ENCODE measurements around the gene TENT5C.

DNA sequence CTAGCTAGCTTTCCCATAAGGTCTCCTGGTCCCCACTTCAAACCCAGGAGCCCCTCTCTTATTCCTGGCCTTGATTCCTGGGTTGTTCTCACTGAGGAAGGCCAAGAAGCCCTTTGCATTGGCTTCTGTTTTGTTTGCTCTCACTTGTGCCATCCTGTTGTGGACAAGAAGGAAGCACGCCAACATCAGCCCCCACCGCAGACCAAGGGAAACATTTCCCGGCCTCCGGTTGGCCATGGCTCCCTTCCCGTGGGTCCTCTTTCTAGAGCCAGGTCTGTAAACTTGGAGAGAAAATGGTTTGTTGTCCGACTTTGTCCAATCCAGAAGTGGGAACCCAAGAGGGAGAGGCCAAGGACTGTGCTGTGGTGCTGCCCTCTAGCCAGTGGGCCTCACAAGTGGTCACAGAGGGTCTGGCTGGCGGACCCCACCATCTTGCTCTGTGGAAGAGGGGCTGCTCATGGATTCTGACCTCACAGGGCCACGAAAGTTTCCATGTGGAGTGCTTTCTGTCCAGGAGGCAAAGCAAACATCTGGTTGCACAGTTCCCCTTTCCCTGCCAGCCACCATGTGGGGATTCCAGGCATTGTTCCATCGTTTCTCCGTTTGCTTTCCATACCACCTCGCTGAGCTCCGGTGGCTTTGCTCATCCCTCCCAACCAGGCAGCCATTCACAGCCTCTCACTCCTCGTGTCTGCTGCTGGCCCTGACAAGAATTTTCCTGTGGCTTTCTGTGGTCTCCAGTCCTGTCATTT lies 18.9 kb upstream of the TENT5C start:
- TF ChIP-seq, protein P1, sequence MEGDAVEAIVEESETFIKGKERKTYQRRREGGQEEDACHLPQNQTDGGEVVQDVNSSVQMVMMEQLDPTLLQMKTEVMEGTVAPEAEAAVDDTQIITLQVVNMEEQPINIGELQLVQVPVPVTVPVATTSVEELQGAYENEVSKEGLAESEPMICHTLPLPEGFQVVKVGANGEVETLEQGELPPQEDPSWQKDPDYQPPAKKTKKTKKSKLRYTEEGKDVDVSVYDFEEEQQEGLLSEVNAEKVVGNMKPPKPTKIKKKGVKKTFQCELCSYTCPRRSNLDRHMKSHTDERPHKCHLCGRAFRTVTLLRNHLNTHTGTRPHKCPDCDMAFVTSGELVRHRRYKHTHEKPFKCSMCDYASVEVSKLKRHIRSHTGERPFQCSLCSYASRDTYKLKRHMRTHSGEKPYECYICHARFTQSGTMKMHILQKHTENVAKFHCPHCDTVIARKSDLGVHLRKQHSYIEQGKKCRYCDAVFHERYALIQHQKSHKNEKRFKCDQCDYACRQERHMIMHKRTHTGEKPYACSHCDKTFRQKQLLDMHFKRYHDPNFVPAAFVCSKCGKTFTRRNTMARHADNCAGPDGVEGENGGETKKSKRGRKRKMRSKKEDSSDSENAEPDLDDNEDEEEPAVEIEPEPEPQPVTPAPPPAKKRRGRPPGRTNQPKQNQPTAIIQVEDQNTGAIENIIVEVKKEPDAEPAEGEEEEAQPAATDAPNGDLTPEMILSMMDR (tag by site-specific recombination; IDR thresholded peaks at IDR 0.05): no peak
- TF ChIP-seq TCF7L2 (IDR thresholded peaks at IDR 0.05; ENCODE audit: borderline replicate concordance, low read depth, low read length) (no peak), ZNF302 (tag by site-specific recombination; IDR thresholded peaks at IDR 0.05; ENCODE audit: low read depth) (no peak), BCL11B (tag by site-specific recombination; IDR thresholded peaks at IDR 0.05; ENCODE audit: low read depth) (no peak)
- TF ChIP-seq, protein P2, sequence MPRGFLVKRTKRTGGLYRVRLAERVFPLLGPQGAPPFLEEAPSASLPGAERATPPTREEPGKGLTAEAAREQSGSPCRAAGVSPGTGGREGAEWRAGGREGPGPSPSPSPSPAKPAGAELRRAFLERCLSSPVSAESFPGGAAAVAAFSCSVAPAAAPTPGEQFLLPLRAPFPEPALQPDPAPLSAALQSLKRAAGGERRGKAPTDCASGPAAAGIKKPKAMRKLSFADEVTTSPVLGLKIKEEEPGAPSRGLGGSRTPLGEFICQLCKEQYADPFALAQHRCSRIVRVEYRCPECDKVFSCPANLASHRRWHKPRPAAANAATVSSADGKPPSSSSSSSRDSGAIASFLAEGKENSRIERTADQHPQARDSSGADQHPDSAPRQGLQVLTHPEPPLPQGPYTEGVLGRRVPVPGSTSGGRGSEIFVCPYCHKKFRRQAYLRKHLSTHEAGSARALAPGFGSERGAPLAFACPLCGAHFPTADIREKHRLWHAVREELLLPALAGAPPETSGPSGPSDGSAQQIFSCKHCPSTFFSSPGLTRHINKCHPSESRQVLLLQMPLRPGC (tag by site-specific recombination; IDR thresholded peaks at IDR 0.05): no peak
- TF ChIP-seq, protein P3, sequence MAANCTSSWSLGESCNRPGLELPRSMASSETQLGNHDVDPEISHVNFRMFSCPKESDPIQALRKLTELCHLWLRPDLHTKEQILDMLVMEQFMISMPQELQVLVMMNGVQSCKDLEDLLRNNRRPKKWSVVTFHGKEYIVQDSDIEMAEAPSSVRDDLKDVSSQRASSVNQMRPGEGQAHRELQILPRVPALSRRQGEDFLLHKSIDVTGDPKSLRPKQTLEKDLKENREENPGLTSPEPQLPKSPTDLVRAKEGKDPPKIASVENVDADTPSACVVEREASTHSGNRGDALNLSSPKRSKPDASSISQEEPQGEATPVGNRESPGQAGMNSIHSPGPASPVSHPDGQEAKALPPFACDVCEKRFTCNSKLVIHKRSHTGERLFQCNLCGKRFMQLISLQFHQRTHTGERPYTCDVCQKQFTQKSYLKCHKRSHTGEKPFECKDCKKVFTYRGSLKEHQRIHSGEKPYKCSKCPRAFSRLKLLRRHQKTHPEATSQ (tag by site-specific recombination; IDR thresholded peaks at IDR 0.05): no peak

Measured in HEK293 (cell line).